ENCODE data around the gene GPBP1L1.

Gene GPBP1L1

DNA sequence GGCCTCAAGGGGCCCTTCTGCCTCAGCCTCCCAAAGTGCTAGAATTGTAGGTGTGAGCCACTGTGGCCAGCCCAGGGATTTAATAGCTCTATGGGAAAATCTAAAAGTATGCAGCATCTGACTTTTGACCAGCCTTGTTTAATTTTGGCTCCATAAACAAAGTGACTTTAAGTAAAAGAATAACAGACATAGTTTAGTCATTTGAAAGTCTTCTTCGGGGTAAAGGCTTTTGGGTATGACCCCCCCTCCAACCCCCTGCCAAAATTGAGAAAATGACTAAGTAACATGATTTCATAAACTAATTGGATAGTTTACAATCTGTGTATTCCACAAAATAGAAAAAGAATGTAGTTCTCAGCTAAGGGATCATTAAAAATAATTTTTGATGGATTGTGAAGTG is 17.0 kb downstream of the GPBP1L1 start:
- H3K36me3 ChIP-seq (ENCODE audit: insufficient read depth, insufficient read length, low read length), result peaks cover 7% of the 10 kb centered on the region
- H3K4me3 ChIP-seq (ENCODE audit: insufficient read length, low read depth), result no peak overlapping the region
- no peaks in the 10 kb centered on the region for H3K4me1 ChIP-seq (ENCODE audit: insufficient read depth, insufficient read length)
- H3K9ac ChIP-seq (ENCODE audit: insufficient read length, low read depth), result no peak overlapping the region
- TF ChIP-seq YY1 (IDR thresholded peaks at IDR 0.05; ENCODE audit: insufficient read depth, insufficient read length), result no peak
- DNase-seq (ENCODE audit: low read depth, low spot score), result no peak
- no peaks in the 10 kb centered on the region for H3K27me3 ChIP-seq (ENCODE audit: insufficient read depth, insufficient read length)
- H3K9me3 ChIP-seq (ENCODE audit: insufficient read depth, low read length), result no peaks in the 10 kb centered on the region

DNA sequence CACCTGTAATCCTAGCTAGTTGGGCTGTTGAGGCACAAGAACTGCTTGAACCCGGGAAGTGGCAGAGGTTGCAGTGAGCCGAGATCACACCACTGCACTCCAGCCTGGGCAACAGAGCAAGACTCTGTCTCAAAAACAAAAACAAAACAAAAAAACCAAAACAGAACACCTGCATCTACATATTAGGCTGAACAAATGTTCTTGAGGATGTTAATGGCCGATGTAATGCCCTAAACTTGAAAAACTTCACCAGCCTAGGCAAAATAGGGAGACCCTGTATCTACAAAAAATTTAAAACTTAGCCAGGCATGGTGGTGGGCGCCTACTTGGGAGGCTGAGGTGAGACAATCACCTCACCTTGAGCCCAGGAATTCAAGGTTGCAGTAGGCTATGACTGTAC is 17.8 kb downstream of the GPBP1L1 start:
- H3K27me3 ChIP-seq (ENCODE audit: insufficient read depth, insufficient read length), result no peaks in the 10 kb centered on the region
- no peaks in the 10 kb centered on the region for H3K9me3 ChIP-seq (ENCODE audit: insufficient read depth, low read length)
- no peak overlapping the region for H3K9ac ChIP-seq (ENCODE audit: insufficient read length, low read depth)
- TF ChIP-seq SUZ12 (IDR thresholded peaks at IDR 0.05; ENCODE audit: extremely low read depth, insufficient read depth, insufficient read length) (no peak), ZNF274 (IDR thresholded peaks at IDR 0.05; ENCODE audit: low read depth, low read length) (no peak), YY1 (IDR thresholded peaks at IDR 0.05; ENCODE audit: insufficient read depth, insufficient read length) (no peak)
- H3K36me3 ChIP-seq (ENCODE audit: insufficient read depth, insufficient read length, low read length), result peaks cover 3% of the 10 kb centered on the region
- no peak overlapping the region for H3K4me3 ChIP-seq (ENCODE audit: insufficient read length, low read depth)
- H3K4me1 ChIP-seq (ENCODE audit: insufficient read depth, insufficient read length), result no peaks in the 10 kb centered on the region
- DNase-seq (ENCODE audit: low read depth, low spot score), result no peak

- peaks cover 3% of the 10 kb centered on the region for H3K36me3 ChIP-seq (ENCODE audit: insufficient read depth, insufficient read length, low read length)
- TF ChIP-seq ZNF274 (IDR thresholded peaks at IDR 0.05; ENCODE audit: low read depth, low read length), result no peak
- TF ChIP-seq YY1 (IDR thresholded peaks at IDR 0.05; ENCODE audit: insufficient read depth, insufficient read length), result no peak
- TF ChIP-seq SUZ12 (IDR thresholded peaks at IDR 0.05; ENCODE audit: extremely low read depth, insufficient read depth, insufficient read length), result no peak
- H3K4me3 ChIP-seq (ENCODE audit: insufficient read length, low read depth), result no peak overlapping the region
- H3K4me1 ChIP-seq (ENCODE audit: insufficient read depth, insufficient read length), result no peaks in the 10 kb centered on the region
- no peak overlapping the region for H3K9ac ChIP-seq (ENCODE audit: insufficient read length, low read depth)
- no peak for DNase-seq (ENCODE audit: low read depth, low spot score)
- H3K27me3 ChIP-seq (ENCODE audit: insufficient read depth, insufficient read length), result no peaks in the 10 kb centered on the region
- no peaks in the 10 kb centered on the region for H3K9me3 ChIP-seq (ENCODE audit: insufficient read depth, low read length)
Observed at GRCh38 chr1:45667321-45668111, 18.8 kb downstream of the GPBP1L1 start.

GRCh38 chr1:45666836-45667235 is 19.5 kb downstream of the GPBP1L1 start:
- TF ChIP-seq SUZ12 (IDR thresholded peaks at IDR 0.05; ENCODE audit: extremely low read depth, insufficient read depth, insufficient read length) (no peak), ZNF274 (IDR thresholded peaks at IDR 0.05; ENCODE audit: low read depth, low read length) (no peak), YY1 (IDR thresholded peaks at IDR 0.05; ENCODE audit: insufficient read depth, insufficient read length) (no peak)
- Histone ChIP-seq H3K9ac (ENCODE audit: insufficient read length, low read depth) (no peak overlapping the region), H3K27me3 (ENCODE audit: insufficient read depth, insufficient read length) (no peaks in the 10 kb centered on the region), H3K4me1 (ENCODE audit: insufficient read depth, insufficient read length) (no peaks in the 10 kb centered on the region), H3K4me3 (ENCODE audit: insufficient read length, low read depth) (no peak overlapping the region), H3K36me3 (ENCODE audit: insufficient read depth, insufficient read length, low read length) (peaks cover 6% of the 10 kb centered on the region), H3K9me3 (ENCODE audit: insufficient read depth, low read length) (no peaks in the 10 kb centered on the region)
- no peak for DNase-seq (ENCODE audit: low read depth, low spot score)

GRCh38 chr1:45660336-45660735 is 26.0 kb downstream of the GPBP1L1 start:
- no peaks in the 10 kb centered on the region for H3K9me3 ChIP-seq (ENCODE audit: insufficient read depth, low read length)
- TF ChIP-seq SUZ12 (IDR thresholded peaks at IDR 0.05; ENCODE audit: extremely low read depth, insufficient read depth, insufficient read length) (no peak), ZNF274 (IDR thresholded peaks at IDR 0.05; ENCODE audit: low read depth, low read length) (no peak), YY1 (IDR thresholded peaks at IDR 0.05; ENCODE audit: insufficient read depth, insufficient read length) (no peak)
- no peak overlapping the region for H3K9ac ChIP-seq (ENCODE audit: insufficient read length, low read depth)
- H3K4me1 ChIP-seq (ENCODE audit: insufficient read depth, insufficient read length), result no peaks in the 10 kb centered on the region
- DNase-seq (ENCODE audit: low read depth, low spot score), result no peak
- H3K4me3 ChIP-seq (ENCODE audit: insufficient read length, low read depth), result no peak overlapping the region
- H3K27me3 ChIP-seq (ENCODE audit: insufficient read depth, insufficient read length), result no peaks in the 10 kb centered on the region
- H3K36me3 ChIP-seq (ENCODE audit: insufficient read depth, insufficient read length, low read length), result peaks cover 64% of the 10 kb centered on the region

DNA sequence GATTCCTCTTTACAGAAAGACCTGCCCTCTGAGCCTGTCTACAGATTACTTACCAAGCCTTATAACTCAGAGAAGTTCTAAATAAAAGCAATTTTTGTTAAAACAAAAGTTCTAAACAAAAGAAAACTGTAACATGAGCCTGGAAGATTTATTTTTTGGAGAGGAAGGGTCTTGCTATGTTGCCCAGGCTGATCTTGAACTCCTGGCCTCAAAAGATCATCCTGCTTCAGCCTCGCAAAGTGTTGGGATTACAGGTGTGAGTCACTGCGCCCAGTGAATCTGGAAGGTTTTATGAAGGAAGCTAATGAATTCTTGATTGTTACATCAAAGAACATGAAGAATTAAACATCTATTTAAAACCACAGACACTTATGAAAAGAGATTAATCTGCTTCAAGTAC is 27.1 kb downstream of the GPBP1L1 start:
- Histone ChIP-seq H3K4me1 (ENCODE audit: insufficient read depth, insufficient read length) (no peaks in the 10 kb centered on the region), H3K9me3 (ENCODE audit: insufficient read depth, low read length) (no peaks in the 10 kb centered on the region), H3K36me3 (ENCODE audit: insufficient read depth, insufficient read length, low read length) (peaks cover 75% of the 10 kb centered on the region), H3K27me3 (ENCODE audit: insufficient read depth, insufficient read length) (no peaks in the 10 kb centered on the region), H3K9ac (ENCODE audit: insufficient read length, low read depth) (no peak overlapping the region), H3K4me3 (ENCODE audit: insufficient read length, low read depth) (no peak overlapping the region)
- TF ChIP-seq ZNF274 (IDR thresholded peaks at IDR 0.05; ENCODE audit: low read depth, low read length), result no peak
- no peak for TF ChIP-seq YY1 (IDR thresholded peaks at IDR 0.05; ENCODE audit: insufficient read depth, insufficient read length)
- TF ChIP-seq SUZ12 (IDR thresholded peaks at IDR 0.05; ENCODE audit: extremely low read depth, insufficient read depth, insufficient read length), result no peak
- DNase-seq (ENCODE audit: low read depth, low spot score), result no peak

GRCh38 chr1:45658171-45658570 is 28.2 kb downstream of the GPBP1L1 start:
- Histone ChIP-seq H3K27me3 (ENCODE audit: insufficient read depth, insufficient read length) (no peaks in the 10 kb centered on the region), H3K36me3 (ENCODE audit: insufficient read depth, insufficient read length, low read length) (peaks cover 86% of the 10 kb centered on the region), H3K4me1 (ENCODE audit: insufficient read depth, insufficient read length) (no peaks in the 10 kb centered on the region), H3K9ac (ENCODE audit: insufficient read length, low read depth) (no peak overlapping the region), H3K4me3 (ENCODE audit: insufficient read length, low read depth) (no peak overlapping the region), H3K9me3 (ENCODE audit: insufficient read depth, low read length) (no peaks in the 10 kb centered on the region)
- TF ChIP-seq ZNF274 (IDR thresholded peaks at IDR 0.05; ENCODE audit: low read depth, low read length), result no peak
- no peak for TF ChIP-seq SUZ12 (IDR thresholded peaks at IDR 0.05; ENCODE audit: extremely low read depth, insufficient read depth, insufficient read length)
- TF ChIP-seq YY1 (IDR thresholded peaks at IDR 0.05; ENCODE audit: insufficient read depth, insufficient read length), result no peak
- no peak for DNase-seq (ENCODE audit: low read depth, low spot score)
